IMR-90 (cell line): ENCODE results near the gene ACSBG1.

Experiments used
- BHLHE40 ChIP-seq: fragments of 150-350 bp; IDR thresholded peaks from 2 replicates; pipeline ENCODE4 v1.6.1; 2016; ENCODE audit warnings: mild to moderate bottlenecking, low read depth, low read length
- CEBPB ChIP-seq: IDR thresholded peaks from 2 replicates; pipeline ENCODE4 v1.6.1; 2012; ENCODE audit warnings: low read depth, low read length, improper control_type of control experiment
- FOS ChIP-seq: fragments of 150-350 bp; IDR thresholded peaks from 2 replicates; pipeline ENCODE4 v1.6.1; 2016; ENCODE audit warnings: low read depth, low read length
- MAFK ChIP-seq: IDR thresholded peaks from 2 replicates; pipeline ENCODE4 v1.6.1; 2012; ENCODE audit warnings: low read depth, low read length, improper control_type of control experiment
- MAZ ChIP-seq: IDR thresholded peaks from 2 replicates; pipeline ENCODE4 v1.6.1; 2012; ENCODE audit warnings: low read depth, mild to moderate bottlenecking, low read length, improper control_type of control experiment, moderate library complexity, borderline replicate concordance
- NFE2L2 ChIP-seq: fragments of 150-350 bp; IDR thresholded peaks from 2 replicates; pipeline ENCODE4 v1.6.1; 2016; ENCODE audit warnings: low read depth, mild to moderate bottlenecking, low read length
- POLR2A ChIP-seq: IDR thresholded peaks from 2 replicates; pipeline ENCODE4 v1.6.1; 2012; ENCODE audit warnings: mild to moderate bottlenecking, low read depth, low read length
- RAD21 ChIP-seq: IDR thresholded peaks from 2 replicates; pipeline ENCODE4 v1.6.1; 2012; ENCODE audit warnings: low read length, improper control_type of control experiment
- RCOR1 ChIP-seq: IDR thresholded peaks from 2 replicates; pipeline ENCODE4 v1.6.1; 2012; ENCODE audit warnings: mild to moderate bottlenecking, low read length, improper control_type of control experiment; ENCODE audit not compliant: insufficient replicate concordance
- SMC3 ChIP-seq: fragments of 150-350 bp; IDR thresholded peaks from 2 replicates; pipeline ENCODE4 v1.6.1; 2016; ENCODE audit warnings: low read depth, mild to moderate bottlenecking, antibody characterized with exemption, low read length, moderate library complexity
- TF ChIP-seq, protein P1 (sequence below): conservative IDR thresholded peaks from 2 replicates; pipeline ENCODE4 v1.5.1; 2012; ENCODE audit warnings: mild to moderate bottlenecking, low read depth, low read length, improper control_type of control experiment
- TF ChIP-seq, protein P2 (sequence below): fragments of 150-350 bp; IDR thresholded peaks from 2 replicates; pipeline ENCODE4 v1.6.1; 2016; ENCODE audit warnings: low read depth, mild to moderate bottlenecking, low read length, moderate library complexity, borderline replicate concordance
- TF ChIP-seq, protein P3 (sequence below): fragments of 150-350 bp; IDR thresholded peaks from 2 replicates; pipeline ENCODE4 v1.6.1; 2017; ENCODE audit warnings: mild to moderate bottlenecking, antibody characterized with exemption, low read length, low read depth

DNA sequence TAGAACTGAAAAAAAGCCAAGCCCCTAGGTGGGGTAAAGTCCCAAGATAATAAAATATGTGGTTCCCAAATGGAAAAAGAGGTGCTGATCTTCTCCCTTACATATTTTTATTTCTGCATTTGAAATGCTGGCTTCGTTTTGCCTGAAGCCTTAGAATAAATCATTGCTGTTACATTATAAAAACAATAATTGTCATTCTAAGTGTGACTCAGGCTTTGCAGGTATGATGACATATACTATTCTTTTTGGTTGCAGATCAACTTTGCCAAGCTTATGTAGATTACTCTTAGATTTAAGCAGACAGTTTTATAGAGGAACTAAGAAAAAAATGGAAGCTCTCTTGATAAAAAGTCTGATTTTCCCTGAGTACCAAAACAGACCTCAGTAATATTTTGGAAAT, 77.7 kb downstream of the ACSBG1 start:
- TF ChIP-seq, protein P1, sequence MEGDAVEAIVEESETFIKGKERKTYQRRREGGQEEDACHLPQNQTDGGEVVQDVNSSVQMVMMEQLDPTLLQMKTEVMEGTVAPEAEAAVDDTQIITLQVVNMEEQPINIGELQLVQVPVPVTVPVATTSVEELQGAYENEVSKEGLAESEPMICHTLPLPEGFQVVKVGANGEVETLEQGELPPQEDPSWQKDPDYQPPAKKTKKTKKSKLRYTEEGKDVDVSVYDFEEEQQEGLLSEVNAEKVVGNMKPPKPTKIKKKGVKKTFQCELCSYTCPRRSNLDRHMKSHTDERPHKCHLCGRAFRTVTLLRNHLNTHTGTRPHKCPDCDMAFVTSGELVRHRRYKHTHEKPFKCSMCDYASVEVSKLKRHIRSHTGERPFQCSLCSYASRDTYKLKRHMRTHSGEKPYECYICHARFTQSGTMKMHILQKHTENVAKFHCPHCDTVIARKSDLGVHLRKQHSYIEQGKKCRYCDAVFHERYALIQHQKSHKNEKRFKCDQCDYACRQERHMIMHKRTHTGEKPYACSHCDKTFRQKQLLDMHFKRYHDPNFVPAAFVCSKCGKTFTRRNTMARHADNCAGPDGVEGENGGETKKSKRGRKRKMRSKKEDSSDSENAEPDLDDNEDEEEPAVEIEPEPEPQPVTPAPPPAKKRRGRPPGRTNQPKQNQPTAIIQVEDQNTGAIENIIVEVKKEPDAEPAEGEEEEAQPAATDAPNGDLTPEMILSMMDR = no peak
- TF ChIP-seq MAFK (no peak), POLR2A (no peak), NFE2L2 (no peak), RAD21 (no peak), FOS (no peak), RCOR1 (no peak), MAZ (no peak), SMC3 (no peak), BHLHE40 (no peak), CEBPB (no peak)
- TF ChIP-seq, protein P2, sequence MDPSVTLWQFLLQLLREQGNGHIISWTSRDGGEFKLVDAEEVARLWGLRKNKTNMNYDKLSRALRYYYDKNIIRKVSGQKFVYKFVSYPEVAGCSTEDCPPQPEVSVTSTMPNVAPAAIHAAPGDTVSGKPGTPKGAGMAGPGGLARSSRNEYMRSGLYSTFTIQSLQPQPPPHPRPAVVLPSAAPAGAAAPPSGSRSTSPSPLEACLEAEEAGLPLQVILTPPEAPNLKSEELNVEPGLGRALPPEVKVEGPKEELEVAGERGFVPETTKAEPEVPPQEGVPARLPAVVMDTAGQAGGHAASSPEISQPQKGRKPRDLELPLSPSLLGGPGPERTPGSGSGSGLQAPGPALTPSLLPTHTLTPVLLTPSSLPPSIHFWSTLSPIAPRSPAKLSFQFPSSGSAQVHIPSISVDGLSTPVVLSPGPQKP = no peak
- TF ChIP-seq, protein P3, sequence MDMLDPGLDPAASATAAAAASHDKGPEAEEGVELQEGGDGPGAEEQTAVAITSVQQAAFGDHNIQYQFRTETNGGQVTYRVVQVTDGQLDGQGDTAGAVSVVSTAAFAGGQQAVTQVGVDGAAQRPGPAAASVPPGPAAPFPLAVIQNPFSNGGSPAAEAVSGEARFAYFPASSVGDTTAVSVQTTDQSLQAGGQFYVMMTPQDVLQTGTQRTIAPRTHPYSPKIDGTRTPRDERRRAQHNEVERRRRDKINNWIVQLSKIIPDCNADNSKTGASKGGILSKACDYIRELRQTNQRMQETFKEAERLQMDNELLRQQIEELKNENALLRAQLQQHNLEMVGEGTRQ = no peak
